C4-2B (cell line): ENCODE results near the gene SWAP70.
"Not testable (repeated sequence)": the region's sequence is repeated elsewhere in the genome, so short reads cannot be mapped to it uniquely, and the experiment has no call there.

Experiments
- H3K27ac ChIP-seq: fragments of 450-650 bp; 2 replicates; pipeline ENCODE4 v1.5.1; 2017
- ZFX ChIP-seq: fragments of 450-650 bp; IDR thresholded peaks from 2 replicates; pipeline ENCODE4 v1.6.1; 2017
- TF ChIP-seq, protein P1 (sequence below): fragments of 450-650 bp; conservative IDR thresholded peaks from 2 replicates; pipeline ENCODE4 v1.5.1; 2017; ENCODE audit warnings: mild to moderate bottlenecking

The SWAP70 gene

DNA sequence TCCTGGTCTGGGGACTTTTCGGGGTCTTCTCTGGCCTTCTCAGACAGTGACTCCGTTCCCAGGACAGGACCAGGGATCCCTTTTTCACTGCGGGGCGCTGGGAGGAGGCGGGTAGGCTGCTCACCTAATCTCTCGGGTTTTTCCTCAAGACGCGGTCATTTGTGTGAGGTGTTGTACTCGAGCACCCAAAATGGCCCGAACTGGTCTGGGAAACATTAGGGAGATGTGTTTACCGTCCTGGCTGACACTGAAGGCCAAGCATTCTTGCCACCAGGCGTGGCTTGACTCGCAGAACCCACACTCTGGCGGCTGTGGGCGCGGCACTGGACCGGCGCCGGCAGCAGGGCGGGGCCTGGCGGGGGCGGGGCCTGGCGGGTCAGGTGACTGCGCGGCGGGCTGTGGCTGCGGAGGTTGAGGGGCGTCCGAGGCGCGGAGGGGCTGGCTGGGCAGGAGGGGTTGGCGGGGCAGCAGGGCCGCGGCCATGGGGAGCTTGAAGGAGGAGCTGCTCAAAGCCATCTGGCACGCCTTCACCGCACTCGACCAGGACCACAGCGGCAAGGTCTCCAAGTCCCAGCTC is at the start of gene SWAP70:
SWAP70 (plus strand) TSS at position 379 of the 577 bp plus-strand sequence; CDS start at position 482, 103 bp downstream.
- peak within 1 kb of the TSS; percentile 59 for H3K27ac ChIP-seq
- TF ChIP-seq, protein P1, sequence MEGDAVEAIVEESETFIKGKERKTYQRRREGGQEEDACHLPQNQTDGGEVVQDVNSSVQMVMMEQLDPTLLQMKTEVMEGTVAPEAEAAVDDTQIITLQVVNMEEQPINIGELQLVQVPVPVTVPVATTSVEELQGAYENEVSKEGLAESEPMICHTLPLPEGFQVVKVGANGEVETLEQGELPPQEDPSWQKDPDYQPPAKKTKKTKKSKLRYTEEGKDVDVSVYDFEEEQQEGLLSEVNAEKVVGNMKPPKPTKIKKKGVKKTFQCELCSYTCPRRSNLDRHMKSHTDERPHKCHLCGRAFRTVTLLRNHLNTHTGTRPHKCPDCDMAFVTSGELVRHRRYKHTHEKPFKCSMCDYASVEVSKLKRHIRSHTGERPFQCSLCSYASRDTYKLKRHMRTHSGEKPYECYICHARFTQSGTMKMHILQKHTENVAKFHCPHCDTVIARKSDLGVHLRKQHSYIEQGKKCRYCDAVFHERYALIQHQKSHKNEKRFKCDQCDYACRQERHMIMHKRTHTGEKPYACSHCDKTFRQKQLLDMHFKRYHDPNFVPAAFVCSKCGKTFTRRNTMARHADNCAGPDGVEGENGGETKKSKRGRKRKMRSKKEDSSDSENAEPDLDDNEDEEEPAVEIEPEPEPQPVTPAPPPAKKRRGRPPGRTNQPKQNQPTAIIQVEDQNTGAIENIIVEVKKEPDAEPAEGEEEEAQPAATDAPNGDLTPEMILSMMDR, result no peak
- no peak for TF ChIP-seq ZFX

DNA sequence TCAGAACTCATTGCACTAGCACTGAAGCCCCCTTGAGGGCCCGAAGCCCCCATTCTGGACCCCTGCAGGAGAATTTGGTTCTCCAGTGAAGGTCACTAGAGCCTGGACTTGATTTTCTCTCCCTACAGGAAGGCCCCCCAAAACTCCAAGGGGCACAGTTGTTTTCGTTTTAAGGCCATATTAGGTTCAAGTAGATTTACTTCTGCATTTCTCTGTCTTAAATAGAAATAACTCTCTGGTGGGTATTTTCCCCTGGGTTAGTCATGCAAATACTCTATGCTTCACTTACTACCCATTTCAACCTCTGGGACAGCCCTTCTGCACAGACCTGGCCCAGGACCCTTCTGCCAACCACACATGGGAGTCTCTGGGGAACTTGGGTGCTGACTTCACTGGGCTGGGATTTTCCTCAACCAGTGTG is 48.8 kb upstream of the SWAP70 start:
- no peak for TF ChIP-seq ZFX
- TF ChIP-seq, protein P1, result no peak
- no peak overlapping the region for H3K27ac ChIP-seq

DNA sequence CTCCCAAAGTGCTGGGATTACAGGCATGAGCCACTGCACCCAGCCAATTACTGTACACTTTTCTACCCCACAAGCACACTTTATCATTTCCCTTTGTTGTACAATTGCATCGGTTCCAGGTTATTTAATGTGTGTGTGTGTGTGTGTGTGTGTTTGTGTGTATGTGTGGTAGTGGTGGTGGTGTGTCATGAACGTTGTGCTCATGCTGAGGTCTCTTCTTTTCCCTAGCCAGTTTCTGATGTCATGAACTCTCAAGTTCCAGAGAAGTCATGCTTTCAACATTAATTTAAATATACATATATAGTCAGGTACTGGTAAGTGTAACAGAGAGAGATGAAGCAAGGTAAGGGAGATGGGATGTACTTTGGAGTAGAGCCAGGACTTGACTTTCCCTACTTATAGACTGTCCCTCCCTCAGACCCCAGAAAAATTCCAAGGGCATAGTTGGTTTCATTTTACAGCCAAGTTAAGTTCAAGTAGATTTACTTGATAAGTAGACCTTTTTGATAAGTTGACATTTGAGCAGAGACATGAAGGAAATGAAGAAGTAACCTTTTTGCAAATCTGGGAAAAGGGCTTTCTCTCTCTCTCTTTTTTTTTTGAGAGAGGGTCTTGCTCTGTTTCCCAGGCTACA is 47.7 kb upstream of the SWAP70 start:
- no peak overlapping the region for H3K27ac ChIP-seq
- TF ChIP-seq ZFX, result no peak
- TF ChIP-seq, protein P1, result no peak

DNA sequence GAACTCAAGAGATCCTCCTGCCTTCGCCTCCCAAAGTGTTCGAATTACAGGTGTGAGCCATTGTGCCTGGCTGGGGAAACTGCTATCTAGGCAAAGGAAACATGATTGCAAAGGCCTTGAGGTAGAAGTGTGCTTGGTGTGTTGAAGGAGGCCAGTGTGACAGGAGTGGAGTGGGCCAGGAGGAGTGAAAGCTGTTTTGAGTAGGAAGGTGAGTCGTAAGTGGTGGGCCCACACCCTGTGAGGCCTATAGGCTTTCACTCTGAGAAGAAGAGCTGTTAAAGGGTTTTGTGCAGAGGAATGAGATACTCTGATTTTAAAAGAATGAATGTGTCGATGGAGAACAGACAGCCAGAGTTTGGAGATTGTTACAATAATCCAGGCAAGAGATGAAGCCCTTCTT is 47.0 kb upstream of the SWAP70 start:
- TF ChIP-seq, protein P1, result no peak
- TF ChIP-seq ZFX, result no peak
- no peak overlapping the region for H3K27ac ChIP-seq

DNA sequence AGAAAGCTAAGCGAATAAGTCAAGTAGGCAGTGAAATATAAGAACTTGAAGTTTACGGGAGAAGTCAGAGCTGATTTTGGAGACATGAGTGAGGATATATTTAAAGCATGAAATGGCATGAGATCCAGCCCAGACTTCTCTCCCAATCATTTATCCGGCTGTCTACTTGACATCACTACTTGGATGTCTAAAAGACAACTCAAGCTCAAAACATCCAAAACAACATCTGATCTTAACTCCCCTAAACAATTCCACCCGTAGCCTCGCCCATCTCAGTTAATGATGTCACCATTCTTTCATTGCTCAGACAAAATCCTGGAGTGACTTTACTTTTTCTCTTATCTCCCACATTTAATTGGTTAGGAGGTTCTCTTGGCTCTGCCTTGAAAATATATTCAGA is 45.9 kb upstream of the SWAP70 start:
- H3K27ac ChIP-seq, result no peak overlapping the region
- TF ChIP-seq ZFX, result no peak
- TF ChIP-seq, protein P1, result no peak

DNA sequence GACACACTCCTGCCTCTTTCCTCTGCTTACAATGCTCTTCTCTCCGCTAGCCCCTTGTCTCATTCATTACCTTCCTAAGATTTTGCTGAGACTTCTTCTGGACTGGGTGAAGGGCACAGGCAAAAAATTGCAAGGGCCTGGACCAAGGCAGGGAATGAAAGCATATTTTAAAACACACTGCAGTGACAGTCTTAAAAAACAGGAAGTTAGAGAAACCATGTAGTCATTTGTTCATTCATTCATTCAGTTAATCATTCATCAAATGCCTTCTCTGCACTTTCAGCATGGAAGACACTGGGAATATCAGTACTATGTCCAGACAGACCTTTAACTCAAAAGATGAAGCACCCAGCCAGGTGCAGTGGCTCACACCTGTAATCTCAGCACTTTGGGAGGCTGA is 44.9 kb upstream of the SWAP70 start:
- no peak for TF ChIP-seq ZFX
- TF ChIP-seq, protein P1, result no peak
- H3K27ac ChIP-seq, result no peak overlapping the region

DNA sequence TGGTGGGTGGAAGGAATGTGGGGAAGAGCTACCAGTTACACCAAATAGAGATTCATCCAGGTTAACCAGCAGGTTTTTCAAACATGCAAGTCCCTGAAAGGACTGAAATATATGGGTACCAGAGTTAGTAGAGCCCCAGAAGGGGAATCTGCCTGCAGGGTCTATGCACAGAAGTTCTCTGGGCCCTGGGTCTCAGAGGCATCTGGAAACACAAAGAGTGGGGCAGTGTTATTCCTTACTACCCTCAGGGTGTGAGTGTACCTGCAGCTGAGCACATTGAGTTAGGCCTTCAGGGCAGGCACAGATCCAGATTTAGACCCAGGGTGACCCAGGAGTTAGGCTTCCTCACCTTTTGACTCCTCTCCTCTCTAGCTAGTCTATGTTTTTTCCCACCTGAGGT is 43.9 kb upstream of the SWAP70 start:
- TF ChIP-seq ZFX, result no peak
- TF ChIP-seq, protein P1, result no peak
- H3K27ac ChIP-seq, result no peak overlapping the region

DNA sequence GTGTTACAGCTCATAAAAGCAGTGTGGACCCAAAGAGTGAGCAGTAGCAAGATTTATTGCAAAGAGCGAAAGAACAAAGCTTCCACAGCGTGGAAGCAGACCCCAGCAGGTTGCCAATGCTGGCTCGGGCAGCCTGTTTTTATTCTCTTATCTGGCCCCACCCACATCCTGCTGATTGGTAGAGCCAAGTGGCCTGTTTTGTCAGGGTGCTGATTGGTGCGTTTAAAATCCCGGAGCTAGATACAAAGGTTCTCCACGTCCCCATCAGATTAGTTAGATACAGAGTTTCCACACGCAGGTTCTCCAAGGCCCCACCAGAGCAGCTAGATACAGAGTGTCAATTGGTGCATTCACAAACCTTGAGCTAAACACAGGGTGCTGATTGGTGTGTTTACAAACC is 41.5 kb upstream of the SWAP70 start:
- H3K27ac ChIP-seq, result not testable (repeated sequence)

DNA sequence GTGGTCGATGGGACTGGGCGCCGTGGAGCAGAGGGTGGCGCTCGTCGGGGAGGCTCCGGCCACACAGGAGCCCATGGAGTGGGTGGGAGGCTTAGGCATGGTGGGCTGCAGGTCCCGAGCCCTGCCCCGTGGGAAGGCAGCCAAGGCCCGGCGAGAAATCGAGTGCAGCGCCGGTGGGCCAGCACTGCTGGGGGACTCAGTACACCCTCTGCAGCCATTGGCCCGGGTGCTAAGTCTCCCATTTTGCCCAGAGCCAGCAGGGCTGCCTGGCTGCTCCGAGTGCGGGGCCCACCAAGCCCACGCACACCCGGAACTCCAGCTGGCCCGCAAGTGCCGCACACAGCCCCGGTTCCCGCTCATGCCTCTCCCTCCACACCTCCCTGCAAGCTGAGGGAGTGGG is 40.8 kb upstream of the SWAP70 start:
- H3K27ac ChIP-seq, result not testable (repeated sequence)
